ENCODE data around the gene HAL. TPM values are rescaled to one million over a fixed set of nuclear protein-coding genes. Genes with fewer than 3 reads are reported as not detected.

HAL gene
- total and polyA plus RNA-seq, 2 of the 8 experiments (the other 6 are each of a cell fraction or from before 2014, with no cell fraction given), result 0.12 to 0.17 TPM

DNA sequence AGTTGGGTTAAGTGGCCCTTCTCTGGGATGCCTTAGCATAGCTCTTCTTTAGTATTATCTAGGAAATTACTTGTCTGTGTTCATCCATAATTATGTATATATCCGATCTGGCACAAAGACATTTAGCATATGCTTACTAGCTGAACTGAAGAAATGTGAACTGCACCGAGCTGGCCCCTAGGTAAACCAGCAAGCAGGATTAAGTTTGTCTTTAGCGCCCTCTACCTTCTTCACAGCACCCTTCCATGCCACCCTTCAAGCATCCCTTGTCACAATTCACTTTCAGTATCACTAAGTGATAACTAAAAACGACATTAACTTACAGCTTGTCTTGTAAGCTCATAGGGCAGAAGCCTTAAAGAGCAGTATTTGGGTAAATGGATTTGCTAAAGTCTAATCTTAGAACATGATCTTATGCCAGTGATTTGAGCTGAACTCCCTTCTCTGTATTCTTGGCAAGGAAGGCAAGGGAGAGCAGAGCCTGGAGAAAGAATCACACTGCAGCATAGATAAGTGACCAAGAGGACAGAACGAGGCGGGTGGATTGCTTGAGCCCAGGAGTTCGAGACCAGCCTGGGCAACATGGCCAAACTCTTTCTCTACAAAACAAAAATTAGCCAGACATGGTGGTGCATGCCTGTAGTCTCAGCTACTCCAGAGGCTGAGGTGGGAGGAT lies 2.6 kb upstream of the HAL start:
- H3K4ac ChIP-seq (replicated peaks; ENCODE audit: insufficient read length, low read depth, low read length), result no peak overlapping the region

More for the DNA sequence above, 2.6 kb upstream of the HAL start:
- no peak overlapping the region for H4K5ac ChIP-seq (ENCODE audit: insufficient read length, low read depth, low read length)
- WGBS, 2 experiments (ENCODE audit: extremely low coverage in 1 of 2, insufficient coverage in 1 of 2, insufficient read length in 1 of 2, insufficient replicate concordance in 2 of 2, low coverage in 1 of 2, low lambda C conversion rate in 2 of 2, missing lambda C conversion rate in 1 of 2), result 46% methylated on average over 7 of the region's 7 CpGs; no CpG with 5 or more reads in 1 of the 2 experiments
- ChIA-PET CTCF (ENCODE audit: partially characterized antibody) (interaction anchor here (0.6 to 8.7 kb wide), 46 partner anchors 10 to 662 kb away, joined by 3 to 149 read pairs (median 5); partner anchors contain the start of genes AMDHD1 and CCDC38), POLR2A (ENCODE audit: partially characterized antibody) (interaction anchor here (0.6 to 1.7 kb wide), 7 partner anchors 9 to 1425 kb away, joined by 3 to 8 read pairs (median 4); partner anchors contain the start of genes LTA4H and SNRPF)
- no peak overlapping the region for H4K91ac ChIP-seq (replicated peaks; ENCODE audit: insufficient read length, low read length)
- no peak overlapping the region for H2BK20ac ChIP-seq (ENCODE audit: low read length)
- H3K18ac ChIP-seq (ENCODE audit: extremely low read depth, low read length), result no peak overlapping the region
- no peaks in the 10 kb centered on the region for H3K79me1 ChIP-seq (ENCODE audit: low read depth, low read length)
- H2BK120ac ChIP-seq (replicated peaks; ENCODE audit: low read depth, low read length), result no peak overlapping the region
- no peak overlapping the region for H2AFZ ChIP-seq (ENCODE audit: low read length)
- DNase-seq (ENCODE audit: low read depth in 1 of 2, low spot score in 2 of 2) (peak in 1 of 2 experiments; percentile 29), FAIRE-seq (peak; percentile 93)
- H3K9me3 ChIP-seq (ENCODE audit: insufficient read depth in 2 of 2, low read depth in 1 of 2, low read length in 1 of 2), result no peaks in the 10 kb centered on the region
- H2AK5ac ChIP-seq (ENCODE audit: low read depth, low read length), result no peak overlapping the region
- H3K4me3 ChIP-seq (ENCODE audit: extremely low read depth in 1 of 4, insufficient read depth in 2 of 4, low read depth in 3 of 4, low read length in 4 of 4), result no peak overlapping the region
- no peak overlapping the region for H3K14ac ChIP-seq (ENCODE audit: insufficient read length)
- H3K4me2 ChIP-seq (ENCODE audit: insufficient read depth in 1 of 2, low read depth in 2 of 2, low read length in 2 of 2), result no peak overlapping the region
- no peak overlapping the region for H4K8ac ChIP-seq (ENCODE audit: extremely low read depth, insufficient read depth, low read length)
- no peak overlapping the region for H2BK15ac ChIP-seq (ENCODE audit: low read length)
- H3K4me1 ChIP-seq (replicated peaks in 1 of 4; ENCODE audit: control insufficient read depth in 3 of 4, insufficient read depth in 4 of 4, low read length in 3 of 4), result peaks cover 0 to 3% (median 0%) of the 10 kb centered on the region in 4 experiments; a peak in 1 of 7 replicates
- H3K79me2 ChIP-seq (ENCODE audit: control insufficient read depth in 1 of 2, insufficient read depth in 2 of 2, low read length in 2 of 2), result no peaks in the 10 kb centered on the region
- H3K23me2 ChIP-seq (ENCODE audit: low read depth, low read length), result no peaks in the 10 kb centered on the region
- peaks cover 0 to 32% (median 4%) of the 10 kb centered on the region in 4 experiments; a peak in 6 of 8 replicates for H3K36me3 ChIP-seq (ENCODE audit: control insufficient read depth in 2 of 4, insufficient read depth in 4 of 4, low read length in 3 of 4)
- H4K20me1 ChIP-seq (replicated peaks in 1 of 2; ENCODE audit: control insufficient read depth in 1 of 2, insufficient read depth in 2 of 2, low read length in 2 of 2), result no peaks in the 10 kb centered on the region
- no peak overlapping the region for H3K23ac ChIP-seq (ENCODE audit: insufficient read length)
- TF ChIP-seq ZNF274 (IDR thresholded peaks at IDR 0.05; ENCODE audit: borderline replicate concordance, extremely low read depth, low read length) (no peak), NANOG (IDR thresholded peaks at IDR 0.05; ENCODE audit: insufficient read depth, low read depth, low read length, poor library complexity, severe bottlenecking) (no peak), RAD21 (IDR thresholded peaks at IDR 0.05 in 1 of 2, conservative IDR thresholded peaks at IDR 0.05 in 1 of 2; ENCODE audit: low read depth in 2 of 2, low read length in 2 of 2) (peak; percentile 81 to 89), POLR2A (IDR thresholded peaks at IDR 0.05; ENCODE audit: control extremely low read depth in 1 of 2, low read depth in 2 of 2, low read length in 2 of 2) (no peak), EGR1 (IDR thresholded peaks at IDR 0.05; ENCODE audit: borderline replicate concordance, low read depth, low read length) (no peak)
- TF ChIP-seq, protein P1, sequence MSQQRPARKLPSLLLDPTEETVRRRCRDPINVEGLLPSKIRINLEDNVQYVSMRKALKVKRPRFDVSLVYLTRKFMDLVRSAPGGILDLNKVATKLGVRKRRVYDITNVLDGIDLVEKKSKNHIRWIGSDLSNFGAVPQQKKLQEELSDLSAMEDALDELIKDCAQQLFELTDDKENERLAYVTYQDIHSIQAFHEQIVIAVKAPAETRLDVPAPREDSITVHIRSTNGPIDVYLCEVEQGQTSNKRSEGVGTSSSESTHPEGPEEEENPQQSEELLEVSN (IDR thresholded peaks at IDR 0.05), result no peak
- TF ChIP-seq, protein P2, sequence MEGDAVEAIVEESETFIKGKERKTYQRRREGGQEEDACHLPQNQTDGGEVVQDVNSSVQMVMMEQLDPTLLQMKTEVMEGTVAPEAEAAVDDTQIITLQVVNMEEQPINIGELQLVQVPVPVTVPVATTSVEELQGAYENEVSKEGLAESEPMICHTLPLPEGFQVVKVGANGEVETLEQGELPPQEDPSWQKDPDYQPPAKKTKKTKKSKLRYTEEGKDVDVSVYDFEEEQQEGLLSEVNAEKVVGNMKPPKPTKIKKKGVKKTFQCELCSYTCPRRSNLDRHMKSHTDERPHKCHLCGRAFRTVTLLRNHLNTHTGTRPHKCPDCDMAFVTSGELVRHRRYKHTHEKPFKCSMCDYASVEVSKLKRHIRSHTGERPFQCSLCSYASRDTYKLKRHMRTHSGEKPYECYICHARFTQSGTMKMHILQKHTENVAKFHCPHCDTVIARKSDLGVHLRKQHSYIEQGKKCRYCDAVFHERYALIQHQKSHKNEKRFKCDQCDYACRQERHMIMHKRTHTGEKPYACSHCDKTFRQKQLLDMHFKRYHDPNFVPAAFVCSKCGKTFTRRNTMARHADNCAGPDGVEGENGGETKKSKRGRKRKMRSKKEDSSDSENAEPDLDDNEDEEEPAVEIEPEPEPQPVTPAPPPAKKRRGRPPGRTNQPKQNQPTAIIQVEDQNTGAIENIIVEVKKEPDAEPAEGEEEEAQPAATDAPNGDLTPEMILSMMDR (IDR thresholded peaks at IDR 0.05; ENCODE audit: control extremely low read depth in 1 of 3, insufficient read depth in 1 of 3, low read depth in 1 of 3, low read length in 3 of 3), result peak; percentile 37 to 87 (median 84)
- H2BK12ac ChIP-seq (ENCODE audit: low read depth, low read length), result no peak overlapping the region
- H2BK5ac ChIP-seq (ENCODE audit: low read depth, low read length), result no peak overlapping the region
- no peaks in the 10 kb centered on the region for H3K27me3 ChIP-seq (replicated peaks in 1 of 4; ENCODE audit: control insufficient read depth in 3 of 4, extremely low read depth in 1 of 4, insufficient read depth in 3 of 4, low read length in 3 of 4)
- no peak overlapping the region for H3K27ac ChIP-seq (ENCODE audit: low read depth, low read length)
- H3K9ac ChIP-seq (replicated peaks in 1 of 4; ENCODE audit: extremely low read depth in 1 of 4, low read depth in 3 of 4, low read length in 3 of 4), result no peak overlapping the region
- no peak overlapping the region for H3K56ac ChIP-seq (replicated peaks; ENCODE audit: insufficient read length, low read depth, low read length)
